Fibroblast of skin of left biceps (primary cell): ENCODE data around the gene SIRPG.

ENCODE experiments used
- DNase-seq, 2 experiments: peaks; one replicate each; pipeline ENCODE4 v3.0.0-alpha.2; 2013; ENCODE audit warnings: low read depth in 2 of 2

SIRPG gene

GRCh38 chr20:1595333-1595732 lies 62.2 kb downstream of the SIRPG start:
- no peak for DNase-seq

GRCh38 chr20:1588533-1589460 lies 68.8 kb downstream of the SIRPG start:
- no peak for DNase-seq

- no peak for DNase-seq
Observed at GRCh38 chr20:1587781-1588532, 69.6 kb downstream of the SIRPG start.

GRCh38 chr20:1579488-1579887 lies 78.1 kb downstream of the SIRPG start:
- DNase-seq, result no peak
